ENCODE measurements around the gene CNTN2.

CNTN2 gene

GRCh38 chr1:205052690-205053089 is 9.7 kb downstream of the CNTN2 start:
- in situ Hi-C loops (cut with MboI; ENCODE audit: low sequenced_read_pairs) = no loop called here

DNA sequence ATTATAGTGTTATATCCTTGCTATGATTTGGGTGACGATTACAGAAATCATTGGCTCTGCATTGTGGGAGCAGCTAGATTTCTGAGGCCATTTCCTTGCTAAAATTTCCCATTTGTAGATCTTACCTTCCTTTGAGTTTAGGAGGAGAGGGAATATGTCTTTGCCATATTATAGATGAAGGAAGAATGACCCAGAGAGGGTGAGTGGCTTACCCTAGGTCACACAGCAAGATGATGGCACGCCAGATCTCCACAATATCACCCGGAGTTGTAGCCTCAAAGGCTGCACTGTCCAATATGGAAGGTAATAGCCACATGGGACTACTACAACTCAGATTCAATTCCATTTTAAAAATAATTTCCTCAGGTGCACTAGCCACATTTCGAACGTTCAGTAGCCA is 10.3 kb downstream of the CNTN2 start:
- in situ Hi-C loops (cut with MboI; ENCODE audit: low sequenced_read_pairs) = no loop called here

DNA sequence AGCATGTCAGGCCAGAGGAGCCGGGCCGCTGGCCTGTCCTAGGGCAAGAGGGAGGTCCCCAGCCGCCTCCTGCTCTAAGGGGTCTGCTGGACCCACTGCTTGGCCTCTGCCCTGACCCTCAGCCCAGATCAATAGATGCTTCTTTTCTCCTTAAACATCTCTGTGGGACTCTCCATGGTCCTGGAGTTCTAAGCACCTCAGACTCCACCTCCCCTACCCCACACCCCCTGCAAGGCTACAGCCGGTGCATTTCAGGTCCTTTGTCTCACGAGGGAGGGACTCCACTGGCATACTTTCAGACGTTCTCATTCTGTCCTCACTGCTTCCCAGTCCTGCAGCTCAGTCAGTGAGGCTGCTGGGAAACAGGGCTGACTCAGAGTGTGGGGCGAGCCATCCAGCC is 11.0 kb downstream of the CNTN2 start:
- in situ Hi-C loops (cut with MboI; ENCODE audit: low sequenced_read_pairs) = no loop called here

- in situ Hi-C loops (cut with MboI; ENCODE audit: low sequenced_read_pairs) = no loop called here
Observed at GRCh38 chr1:205056188-205056611, 13.2 kb downstream of the CNTN2 start.

DNA sequence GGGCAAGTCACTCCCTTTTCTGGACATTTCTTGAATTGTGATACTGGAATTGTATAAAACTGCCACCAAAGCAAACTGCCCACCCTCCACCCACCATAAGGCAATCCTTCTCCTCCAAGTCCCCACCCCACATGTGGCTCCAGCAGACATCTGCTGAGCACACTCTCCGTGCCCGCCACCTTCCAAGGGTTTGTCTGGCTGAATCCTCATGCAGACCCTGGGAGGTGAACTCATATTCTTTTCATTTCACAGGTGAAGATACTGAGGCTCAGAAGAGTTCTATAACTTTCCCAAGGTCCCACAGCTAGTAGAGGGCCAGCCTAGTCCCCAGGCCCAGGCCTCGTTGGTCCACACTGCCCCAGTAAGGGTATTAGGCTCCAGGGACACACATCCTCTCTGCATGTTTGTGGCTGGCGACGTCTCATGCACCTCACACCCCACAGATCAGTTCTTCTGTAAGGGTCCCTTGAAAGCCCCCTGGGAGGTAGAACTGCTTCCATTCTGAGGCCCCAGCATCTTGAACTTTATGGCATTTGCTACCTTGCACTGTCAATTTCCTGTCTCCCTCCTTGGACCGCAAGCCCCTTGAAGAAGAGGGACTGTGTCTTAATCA is 14.1 kb downstream of the CNTN2 start:
- in situ Hi-C loops (cut with MboI; ENCODE audit: low sequenced_read_pairs) = no loop called here

GRCh38 chr1:205057808-205058575 is 15.0 kb downstream of the CNTN2 start:
- in situ Hi-C loops (cut with MboI; ENCODE audit: low sequenced_read_pairs) = no loop called here

- in situ Hi-C loops (cut with MboI; ENCODE audit: low sequenced_read_pairs) = no loop called here
Observed at GRCh38 chr1:205058853-205059252, 15.8 kb downstream of the CNTN2 start.

DNA sequence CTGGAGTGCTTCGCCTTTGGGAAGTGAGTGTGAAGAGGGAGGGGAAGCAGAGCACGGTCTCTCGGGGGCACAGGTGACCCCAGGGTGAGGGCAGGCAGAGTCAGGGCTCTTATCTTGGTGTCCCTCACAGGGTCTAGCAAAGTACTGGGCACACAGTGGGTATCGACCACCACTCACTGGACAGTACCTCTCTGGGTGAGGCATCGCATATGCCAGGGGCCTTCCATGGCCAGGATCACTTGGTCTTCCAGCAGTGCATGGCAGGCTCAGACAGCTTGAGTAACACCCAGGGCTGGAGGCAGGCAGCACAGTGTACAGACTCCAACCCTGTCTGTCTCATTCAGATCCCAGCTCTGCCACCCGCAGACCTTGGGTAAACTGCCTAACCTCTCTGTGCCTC is 16.6 kb downstream of the CNTN2 start:
- in situ Hi-C loops (cut with MboI; ENCODE audit: low sequenced_read_pairs) = no loop called here

GRCh38 chr1:205060746-205061145 is 17.7 kb downstream of the CNTN2 start:
- in situ Hi-C loops (cut with MboI; ENCODE audit: low sequenced_read_pairs) = no loop called here

DNA sequence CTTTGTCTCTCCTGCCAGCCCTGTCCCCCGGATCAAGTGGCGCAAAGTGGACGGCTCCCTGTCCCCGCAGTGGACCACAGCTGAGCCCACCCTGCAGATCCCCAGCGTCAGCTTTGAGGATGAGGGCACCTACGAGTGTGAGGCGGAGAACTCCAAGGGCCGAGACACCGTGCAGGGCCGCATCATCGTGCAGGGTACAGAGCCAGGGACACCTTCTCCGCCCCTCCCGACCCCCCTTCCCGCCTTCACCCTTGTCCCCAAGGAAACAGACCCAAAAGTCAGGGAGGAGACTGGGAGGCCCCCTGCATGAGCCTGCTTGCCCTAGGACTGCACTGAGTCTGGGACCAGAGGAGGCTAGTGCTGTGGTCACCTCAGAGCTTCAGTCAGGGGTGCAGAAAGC is 18.2 kb downstream of the CNTN2 start:
- in situ Hi-C loops (cut with MboI; ENCODE audit: low sequenced_read_pairs) = no loop called here

GRCh38 chr1:205061665-205062069 is 18.7 kb downstream of the CNTN2 start:
- in situ Hi-C loops (cut with MboI; ENCODE audit: low sequenced_read_pairs) = no loop called here

DNA sequence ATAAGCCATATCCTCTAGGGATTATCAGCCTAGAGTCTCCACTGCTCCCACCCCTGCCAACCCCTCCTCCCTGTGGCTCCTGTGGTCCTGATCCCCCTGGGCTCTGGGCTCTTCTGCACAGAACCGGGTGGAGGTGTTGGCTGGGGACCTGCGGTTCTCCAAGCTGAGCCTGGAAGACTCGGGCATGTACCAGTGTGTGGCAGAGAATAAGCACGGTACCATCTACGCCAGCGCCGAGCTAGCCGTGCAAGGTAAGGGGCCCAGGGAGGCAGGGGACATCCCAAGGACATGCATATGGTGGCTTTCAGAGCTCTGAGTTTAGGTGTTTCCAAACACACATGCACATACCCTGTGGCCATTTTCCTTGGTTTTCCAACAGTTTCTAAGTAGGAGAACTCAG is 19.3 kb downstream of the CNTN2 start:
- in situ Hi-C loops (cut with MboI; ENCODE audit: low sequenced_read_pairs) = no loop called here

DNA sequence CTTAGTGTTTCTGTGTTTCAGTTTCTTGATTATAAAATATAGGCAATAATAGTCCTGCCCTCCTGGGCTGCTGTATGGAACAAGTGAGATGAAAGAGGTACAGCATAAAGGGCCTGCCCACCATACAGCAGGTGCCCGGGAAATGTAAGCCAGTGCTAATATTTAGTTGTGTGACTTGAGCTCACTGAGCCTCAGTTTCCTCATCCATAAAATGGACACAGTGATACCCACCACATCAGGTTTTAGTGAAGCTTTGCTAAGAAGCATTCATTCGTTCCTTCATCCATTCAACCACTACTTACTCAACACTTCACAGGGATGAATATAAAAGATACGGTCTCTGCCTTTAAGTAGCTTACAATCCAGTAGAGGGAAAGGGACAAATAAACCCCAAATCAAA is 19.9 kb downstream of the CNTN2 start:
- in situ Hi-C loops (cut with MboI; ENCODE audit: low sequenced_read_pairs) = no loop called here

DNA sequence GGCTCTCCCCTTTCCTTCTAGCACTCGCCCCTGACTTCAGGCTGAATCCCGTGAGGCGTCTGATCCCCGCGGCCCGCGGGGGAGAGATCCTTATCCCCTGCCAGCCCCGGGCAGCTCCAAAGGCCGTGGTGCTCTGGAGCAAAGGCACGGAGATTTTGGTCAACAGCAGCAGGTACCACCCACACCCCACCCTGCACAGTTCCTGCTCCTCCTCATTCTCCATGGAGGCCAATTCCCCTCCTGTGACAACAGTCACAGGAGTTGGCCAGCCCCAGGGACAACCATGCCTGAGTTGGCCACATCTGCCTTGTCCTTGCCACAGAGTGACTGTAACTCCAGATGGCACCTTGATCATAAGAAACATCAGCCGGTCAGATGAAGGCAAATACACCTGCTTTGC is 21.3 kb downstream of the CNTN2 start:
- in situ Hi-C loops (cut with MboI; ENCODE audit: low sequenced_read_pairs) = no loop called here

DNA sequence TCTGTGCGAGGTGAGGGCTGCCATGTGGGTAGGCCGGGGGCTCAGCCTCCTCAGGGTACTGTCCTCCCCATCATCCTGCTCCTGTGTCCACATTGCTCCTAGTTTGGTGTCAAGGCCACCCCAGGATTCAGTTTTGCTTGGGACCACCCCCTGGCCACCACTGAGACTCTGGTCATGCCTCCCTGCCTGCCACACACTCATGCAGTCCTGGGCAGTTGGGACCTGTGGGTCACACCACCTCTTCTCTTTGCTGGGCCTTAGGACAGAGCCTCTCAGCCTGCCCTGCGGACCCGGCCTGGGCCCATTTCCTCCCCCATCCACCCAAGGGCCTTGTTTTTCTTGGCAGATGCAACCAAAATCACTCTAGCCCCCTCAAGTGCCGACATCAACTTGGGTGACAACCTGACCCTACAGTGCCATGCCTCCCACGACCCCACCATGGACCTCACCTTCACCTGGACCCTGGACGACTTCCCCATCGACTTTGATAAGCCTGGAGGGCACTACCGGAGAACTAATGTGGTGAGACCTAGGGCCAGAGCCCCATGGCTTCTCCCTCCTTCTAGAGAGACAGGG is 21.8 kb downstream of the CNTN2 start:
- in situ Hi-C loops (cut with MboI; ENCODE audit: low sequenced_read_pairs) = no loop called here

- in situ Hi-C loops (cut with MboI; ENCODE audit: low sequenced_read_pairs) = no loop called here
Observed at GRCh38 chr1:205065666-205066065, 22.7 kb downstream of the CNTN2 start.

DNA sequence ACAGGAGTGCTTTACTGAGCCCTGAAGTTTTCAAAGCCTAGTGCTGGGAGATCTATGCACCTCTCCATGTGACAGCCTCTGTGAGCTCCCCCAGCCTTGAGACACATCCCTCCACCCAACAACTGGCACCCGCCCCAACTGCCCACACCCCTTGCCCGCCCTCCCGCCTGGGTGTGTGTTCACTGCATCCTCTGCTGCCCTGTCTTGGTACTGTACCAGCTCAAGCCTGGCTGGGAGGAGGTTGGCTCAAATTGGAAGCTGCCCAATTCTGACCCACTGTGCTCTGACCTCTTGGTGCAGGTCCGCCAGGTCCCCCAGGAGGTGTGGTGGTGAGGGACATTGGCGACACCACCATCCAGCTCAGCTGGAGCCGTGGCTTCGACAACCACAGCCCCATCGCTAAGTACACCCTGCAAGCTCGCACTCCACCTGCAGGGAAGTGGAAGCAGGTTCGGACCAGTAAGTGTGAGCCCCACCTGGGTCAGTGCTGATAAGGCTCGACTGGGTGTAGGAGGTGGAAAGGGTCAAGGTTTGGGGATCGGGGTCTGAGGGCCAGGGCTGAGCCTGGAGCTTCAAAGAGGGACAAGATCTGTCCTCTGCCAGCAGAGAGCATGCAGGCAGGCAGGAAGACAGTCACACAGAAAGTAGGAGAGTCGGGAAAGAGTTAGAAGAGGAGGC is 23.3 kb downstream of the CNTN2 start:
- in situ Hi-C loops (cut with MboI; ENCODE audit: low sequenced_read_pairs) = no loop called here

DNA sequence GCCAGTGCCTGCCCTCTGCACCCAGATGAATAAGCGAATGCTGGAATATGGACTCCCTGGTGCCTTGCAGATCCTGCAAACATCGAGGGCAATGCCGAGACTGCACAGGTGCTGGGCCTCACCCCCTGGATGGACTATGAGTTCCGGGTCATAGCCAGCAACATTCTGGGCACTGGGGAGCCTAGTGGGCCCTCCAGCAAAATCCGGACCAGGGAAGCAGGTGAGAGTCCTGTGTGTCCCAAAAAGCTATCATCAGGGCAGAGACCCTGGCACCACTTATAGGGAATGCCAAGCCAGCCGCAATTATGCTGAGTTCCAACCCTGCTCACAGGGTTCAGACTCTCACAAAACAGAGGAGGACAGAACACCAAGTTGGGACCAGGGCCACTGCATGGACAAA is 24.0 kb downstream of the CNTN2 start:
- in situ Hi-C loops (cut with MboI; ENCODE audit: low sequenced_read_pairs) = no loop called here

DNA sequence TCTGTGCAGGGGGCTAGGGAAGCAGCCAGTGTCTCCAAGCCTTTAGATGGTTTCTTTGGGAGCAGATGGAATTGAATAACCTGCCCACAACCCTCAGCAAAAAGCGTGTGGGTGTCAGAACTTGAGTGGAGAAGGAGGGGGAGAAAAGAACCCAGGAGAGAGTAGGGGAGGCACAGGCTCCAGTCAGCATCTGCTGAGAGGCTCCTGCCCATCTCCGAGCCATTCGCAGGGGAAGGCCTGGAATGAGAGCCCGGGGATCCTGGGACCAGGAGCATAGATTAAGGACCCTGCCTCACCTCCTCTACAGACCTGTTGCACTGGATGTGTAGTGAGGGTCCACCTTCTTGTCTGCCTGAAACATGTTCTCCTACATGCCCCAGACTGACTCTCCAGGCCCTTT is 25.0 kb downstream of the CNTN2 start:
- in situ Hi-C loops (cut with MboI; ENCODE audit: low sequenced_read_pairs) = no loop called here

DNA sequence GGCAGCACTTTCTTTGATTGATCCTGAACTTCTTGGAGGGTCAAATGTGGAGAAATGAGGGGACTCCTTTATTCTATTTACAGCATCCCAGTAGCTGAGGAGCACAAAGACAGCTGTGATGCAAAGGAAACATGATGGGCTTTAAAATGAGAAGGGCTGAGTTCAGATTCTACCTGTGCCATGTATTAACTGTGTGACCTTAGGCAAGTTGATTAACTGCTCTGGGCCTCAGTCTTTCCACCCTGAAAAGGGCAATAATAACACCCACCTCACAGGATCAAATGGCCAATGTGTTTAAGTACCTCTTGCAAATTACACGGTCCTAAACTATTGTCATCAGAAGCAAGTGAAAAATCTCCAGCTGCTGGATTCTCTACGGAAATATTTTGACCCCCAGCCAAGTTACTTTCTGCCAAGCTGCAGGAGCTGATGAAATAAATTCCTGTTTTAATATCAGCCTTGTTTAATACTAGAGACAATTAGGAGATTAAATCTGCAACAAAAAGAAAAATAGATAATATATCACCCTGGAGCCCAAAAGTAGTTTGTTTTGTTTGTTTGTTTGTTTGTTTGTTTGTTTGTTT is 25.5 kb downstream of the CNTN2 start:
- in situ Hi-C loops (cut with MboI; ENCODE audit: low sequenced_read_pairs) = no loop called here

DNA sequence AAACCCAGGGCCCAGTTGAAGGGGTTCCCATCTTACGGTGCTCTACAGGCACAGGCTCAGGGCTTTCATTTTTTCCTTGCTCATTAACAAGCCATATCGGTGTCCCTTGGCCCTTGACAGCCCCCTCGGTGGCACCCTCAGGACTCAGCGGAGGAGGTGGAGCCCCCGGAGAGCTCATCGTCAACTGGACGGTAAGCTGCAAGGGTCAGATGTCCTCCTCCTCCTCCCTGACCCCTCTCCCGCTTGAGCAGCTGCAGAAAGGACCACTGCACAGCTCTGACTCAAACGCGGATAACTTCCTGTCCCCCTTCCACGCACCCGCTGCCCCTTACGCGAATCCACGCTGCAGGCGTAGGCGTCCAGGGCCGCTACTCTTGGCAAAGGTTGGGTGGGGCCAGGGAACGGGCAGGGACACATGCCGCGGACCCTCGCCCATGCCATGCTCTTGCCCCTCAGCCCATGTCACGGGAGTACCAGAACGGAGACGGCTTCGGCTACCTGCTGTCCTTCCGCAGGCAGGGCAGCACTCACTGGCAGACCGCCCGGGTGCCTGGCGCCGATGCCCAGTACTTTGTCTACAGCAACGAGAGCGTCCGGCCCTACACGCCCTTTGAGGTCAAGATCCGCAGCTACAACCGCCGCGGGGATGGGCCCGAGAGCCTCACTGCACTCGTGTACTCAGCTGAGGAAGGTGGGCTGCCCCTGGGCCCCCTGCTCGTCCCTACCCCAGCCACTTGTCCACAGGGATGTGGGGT is 26.5 kb downstream of the CNTN2 start:
- in situ Hi-C loops (cut with MboI; ENCODE audit: low sequenced_read_pairs) = no loop called here
